Natural killer cell (primary cell): Measurements from ENCODE around the gene POLR3A. TPM values are rescaled to one million over a fixed set of nuclear protein-coding genes. Genes with fewer than 3 reads are reported as not detected.
"Not testable (repeated sequence)": the region's sequence is repeated elsewhere in the genome, so short reads cannot be mapped to it uniquely, and the experiment has no call there.

Experiments used
- ATAC-seq, 3 donors: fragments of 150-1000 bp in 2 of 3; fragments of 200-7000 bp in 1 of 3; cut with Tn5 transposase; 1 replicate in 1 of 3; 2 replicates in 2 of 3; pipeline ENCODE4 v1.10.0; 2021; ENCODE audit warnings: mild to moderate bottlenecking in 2 of 3, moderate library complexity in 2 of 3
- DNase-seq, 2 donors: peaks; one replicate each; pipeline versions ENCODE4 v3.0.0 to v3.0.0-alpha.2; 2013 to 2021; ENCODE audit warnings: mixed read lengths in 1 of 2
- H3K27ac ChIP-seq: one replicate; pipeline ENCODE4 v1.5.1; 2013; ENCODE audit warnings: mild to moderate bottlenecking, low read length
- H3K27me3 ChIP-seq: one replicate; pipeline ENCODE4 v1.6.1; 2013; ENCODE audit warnings: low read length; ENCODE audit not compliant: control insufficient read depth, insufficient read depth
- H3K36me3 ChIP-seq: one replicate; pipeline ENCODE4 v1.6.1; 2013; ENCODE audit warnings: low read length; ENCODE audit not compliant: control insufficient read depth, insufficient read depth
- H3K4me1 ChIP-seq: one replicate; pipeline ENCODE4 v1.6.1; 2013; ENCODE audit warnings: low read length; ENCODE audit not compliant: control insufficient read depth, insufficient read depth
- H3K4me3 ChIP-seq: one replicate; pipeline ENCODE4 v1.5.1; 2013; ENCODE audit warnings: low read length
- H3K9me3 ChIP-seq: one replicate; pipeline ENCODE4 v1.6.1; 2013; ENCODE audit warnings: low read length; ENCODE audit not compliant: control insufficient read depth, insufficient read depth
- H3K27ac Mint-ChIP-seq, 2 donors: one replicate each; pipeline ENCODE4 v1.8.0; 2022; ENCODE audit warnings: mild to moderate bottlenecking in 2 of 2, mixed read lengths in 2 of 2, moderate library complexity in 1 of 2
- H3K27me3 Mint-ChIP-seq, 2 donors: one replicate each; pipeline ENCODE4 v1.8.0; 2022; ENCODE audit warnings: low read depth in 2 of 2, mixed read lengths in 2 of 2
- H3K36me3 Mint-ChIP-seq: one replicate; pipeline ENCODE4 v1.8.0; 2022; ENCODE audit warnings: mixed read lengths
- H3K4me1 Mint-ChIP-seq, 2 donors: one replicate each; pipeline ENCODE4 v1.8.0; 2022; ENCODE audit warnings: mixed read lengths in 2 of 2
- H3K4me3 Mint-ChIP-seq: one replicate; pipeline ENCODE4 v1.8.0; 2022; ENCODE audit warnings: mild to moderate bottlenecking, moderate library complexity, mixed read lengths
- H3K9me3 Mint-ChIP-seq, 2 donors: one replicate each; pipeline ENCODE4 v1.8.0; 2022; ENCODE audit warnings: mixed read lengths in 2 of 2
- WGBS: methylation state at CpG from one replicate; pipeline ENCODE4 v1.1.7; 2013; ENCODE audit warnings: missing lambda C conversion rate; ENCODE audit not compliant: insufficient coverage; 5-methylcytosine and 5-hydroxymethylcytosine counted together
- intact Hi-C: fragments of 100-400 bp; cut with micrococcal nuclease; formaldehyde crosslinking; loops from one replicate; pipeline ENCODE4 v1.14.2; 2022
- total RNA-seq, 4 donors: library from RNA; stranded (reverse); fragments of 120-200 nt in 1 of 4; gene quantifications; one replicate each; pipeline versions ENCODE4 v1.2.3 to v1.2.4, GENCODE V29; 2013 to 2022
- TF ChIP-seq, protein P1 (sequence below): fragments of 200-600 bp; IDR thresholded peaks from one replicate; pipeline ENCODE4 v1.8.0; 2022; ENCODE audit warnings: antibody characterized with exemption

Gene POLR3A
- total RNA-seq, 3 donors from 2014 or later (not counting 1 experiment from before 2014, with no cell fraction given) = 15.6 to 21.0 (median 17.9) TPM

DNA sequence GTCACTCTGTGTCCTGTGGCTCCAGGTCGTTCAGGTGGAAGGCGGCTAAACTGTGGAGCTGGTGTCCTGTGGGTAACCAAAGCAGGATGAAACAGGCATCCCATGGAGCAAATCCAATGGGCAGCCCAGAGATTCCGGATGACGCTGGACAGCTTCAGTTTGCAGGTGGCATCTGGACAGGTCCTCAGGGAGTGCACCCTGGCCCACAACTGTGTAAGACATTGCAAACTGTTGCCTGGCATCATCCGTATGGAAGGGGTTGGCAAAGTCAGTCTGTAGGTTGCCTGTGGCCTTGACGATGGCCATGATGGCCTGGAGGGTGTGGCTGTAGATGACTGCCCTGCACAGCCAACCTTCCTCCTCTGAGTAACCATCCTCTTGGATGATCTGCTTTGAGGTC lies 39.8 kb upstream of the POLR3A start:
- intact Hi-C loops = no loop called here
- 92% methylated on average over 6 of the region's 6 CpGs for WGBS
- H3K4me3 Mint-ChIP-seq = no peak overlapping the region

DNA sequence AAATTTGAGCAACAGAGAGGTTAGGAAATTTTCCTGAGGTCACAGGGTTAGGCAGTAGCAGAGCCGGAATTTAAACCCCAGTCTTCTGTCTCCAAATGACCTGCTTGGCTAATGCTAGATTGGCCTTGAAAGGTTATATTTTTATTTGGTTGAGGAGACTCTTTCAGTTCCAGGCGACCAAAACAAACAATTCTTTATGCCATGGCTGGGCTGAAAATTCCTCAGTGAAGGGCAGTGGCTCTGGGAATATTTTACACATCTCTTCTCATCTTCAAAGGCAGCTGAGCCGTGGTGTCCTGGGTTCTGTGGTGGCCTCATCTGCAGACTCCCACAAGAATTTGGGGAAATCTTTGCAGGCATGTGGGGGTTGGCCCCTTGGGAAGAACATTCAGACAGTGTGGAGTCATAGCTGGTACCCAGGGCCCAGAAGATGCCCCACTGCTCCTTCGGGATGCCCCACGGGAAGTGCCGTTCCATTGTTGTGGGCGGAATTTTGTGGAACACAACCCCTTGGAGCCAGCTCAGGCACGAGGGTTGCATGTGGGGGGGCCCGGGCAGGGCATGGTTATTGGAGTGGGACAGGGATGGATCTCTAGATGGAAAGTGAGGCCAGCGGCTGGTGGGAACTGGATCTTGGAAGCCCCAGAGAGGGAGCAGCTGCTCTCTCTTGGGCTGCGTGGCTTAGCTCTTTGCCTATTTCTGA lies 37.6 kb upstream of the POLR3A start:
- TF ChIP-seq, protein P1, sequence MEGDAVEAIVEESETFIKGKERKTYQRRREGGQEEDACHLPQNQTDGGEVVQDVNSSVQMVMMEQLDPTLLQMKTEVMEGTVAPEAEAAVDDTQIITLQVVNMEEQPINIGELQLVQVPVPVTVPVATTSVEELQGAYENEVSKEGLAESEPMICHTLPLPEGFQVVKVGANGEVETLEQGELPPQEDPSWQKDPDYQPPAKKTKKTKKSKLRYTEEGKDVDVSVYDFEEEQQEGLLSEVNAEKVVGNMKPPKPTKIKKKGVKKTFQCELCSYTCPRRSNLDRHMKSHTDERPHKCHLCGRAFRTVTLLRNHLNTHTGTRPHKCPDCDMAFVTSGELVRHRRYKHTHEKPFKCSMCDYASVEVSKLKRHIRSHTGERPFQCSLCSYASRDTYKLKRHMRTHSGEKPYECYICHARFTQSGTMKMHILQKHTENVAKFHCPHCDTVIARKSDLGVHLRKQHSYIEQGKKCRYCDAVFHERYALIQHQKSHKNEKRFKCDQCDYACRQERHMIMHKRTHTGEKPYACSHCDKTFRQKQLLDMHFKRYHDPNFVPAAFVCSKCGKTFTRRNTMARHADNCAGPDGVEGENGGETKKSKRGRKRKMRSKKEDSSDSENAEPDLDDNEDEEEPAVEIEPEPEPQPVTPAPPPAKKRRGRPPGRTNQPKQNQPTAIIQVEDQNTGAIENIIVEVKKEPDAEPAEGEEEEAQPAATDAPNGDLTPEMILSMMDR = no peak
- H3K27ac ChIP-seq = no peak overlapping the region
- no peak for DNase-seq

More for the DNA sequence above, 39.8 kb upstream of the POLR3A start:
- Histone ChIP-seq H3K4me3 (no peak overlapping the region), H3K27me3 (no peaks in the 10 kb centered on the region), H3K9me3 (no peaks in the 10 kb centered on the region), H3K4me1 (peaks cover 10% of the 10 kb centered on the region), H3K27ac (no peak overlapping the region), H3K36me3 (no peaks in the 10 kb centered on the region)
- ATAC-seq (no peak), DNase-seq (no peak)
- peaks cover 0 to under 1% of the 10 kb centered on the region in 2 donors for H3K9me3 Mint-ChIP-seq
- no peak overlapping the region for H3K27ac Mint-ChIP-seq
- peaks cover 5 to 6% of the 10 kb centered on the region in 2 donors for H3K4me1 Mint-ChIP-seq
- no peaks in the 10 kb centered on the region for H3K27me3 Mint-ChIP-seq
- TF ChIP-seq, protein P1 = no peak
- no peaks in the 10 kb centered on the region for H3K36me3 Mint-ChIP-seq

DNA sequence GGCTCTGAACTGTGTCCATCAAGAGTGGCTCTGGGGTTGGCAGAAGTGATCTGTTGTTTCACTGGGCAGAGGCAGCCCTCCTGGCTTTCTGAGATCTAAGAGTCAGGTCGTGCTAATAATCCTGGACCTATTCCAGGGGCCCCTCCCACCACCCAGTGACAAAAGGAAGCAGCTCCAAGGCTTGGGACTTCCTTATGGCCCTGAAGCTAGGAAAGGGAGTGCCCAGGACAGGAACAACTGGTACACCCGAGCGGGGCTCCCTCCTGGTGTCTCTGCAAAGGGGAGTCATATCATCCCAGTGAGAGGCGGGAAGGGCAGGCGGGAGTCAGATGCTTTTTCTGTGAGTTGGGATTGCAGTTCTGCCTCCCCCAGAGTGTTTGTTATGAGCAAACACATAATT lies 36.7 kb upstream of the POLR3A start:
- peaks cover 31 to 35% of the 10 kb centered on the region in 2 donors for H3K4me1 Mint-ChIP-seq
- no peaks in the 10 kb centered on the region for H3K36me3 ChIP-seq
- H3K27ac Mint-ChIP-seq = no peak overlapping the region
- H3K4me3 ChIP-seq = no peak overlapping the region
- H3K27me3 Mint-ChIP-seq = no peaks in the 10 kb centered on the region
- intact Hi-C loops = no loop called here
- H3K9me3 Mint-ChIP-seq = no peaks in the 10 kb centered on the region
- H3K27ac ChIP-seq = no peak overlapping the region
- no peaks in the 10 kb centered on the region for H3K27me3 ChIP-seq
- no peaks in the 10 kb centered on the region for H3K9me3 ChIP-seq
- ATAC-seq = no peak
- WGBS = 72% methylated on average over 5 of the region's 5 CpGs
- DNase-seq = no peak
- H3K4me1 ChIP-seq = peaks cover 35% of the 10 kb centered on the region
- TF ChIP-seq, protein P1 = no peak
- H3K4me3 Mint-ChIP-seq = no peak overlapping the region
- H3K36me3 Mint-ChIP-seq = no peaks in the 10 kb centered on the region

More for the DNA sequence above, 37.6 kb upstream of the POLR3A start:
- Histone ChIP-seq H3K9me3 (no peaks in the 10 kb centered on the region), H3K36me3 (no peaks in the 10 kb centered on the region), H3K27me3 (no peaks in the 10 kb centered on the region), H3K4me1 (peaks cover 26% of the 10 kb centered on the region), H3K4me3 (no peak overlapping the region)
- no peaks in the 10 kb centered on the region for H3K27me3 Mint-ChIP-seq
- no peak overlapping the region for H3K4me3 Mint-ChIP-seq
- WGBS = 88% methylated on average over 11 of the region's 11 CpGs
- H3K9me3 Mint-ChIP-seq = no peaks in the 10 kb centered on the region
- peaks cover 25 to 26% of the 10 kb centered on the region in 2 donors for H3K4me1 Mint-ChIP-seq
- H3K27ac Mint-ChIP-seq = no peak overlapping the region
- H3K36me3 Mint-ChIP-seq = no peaks in the 10 kb centered on the region
- ATAC-seq = no peak
- intact Hi-C loops = no loop called here

DNA sequence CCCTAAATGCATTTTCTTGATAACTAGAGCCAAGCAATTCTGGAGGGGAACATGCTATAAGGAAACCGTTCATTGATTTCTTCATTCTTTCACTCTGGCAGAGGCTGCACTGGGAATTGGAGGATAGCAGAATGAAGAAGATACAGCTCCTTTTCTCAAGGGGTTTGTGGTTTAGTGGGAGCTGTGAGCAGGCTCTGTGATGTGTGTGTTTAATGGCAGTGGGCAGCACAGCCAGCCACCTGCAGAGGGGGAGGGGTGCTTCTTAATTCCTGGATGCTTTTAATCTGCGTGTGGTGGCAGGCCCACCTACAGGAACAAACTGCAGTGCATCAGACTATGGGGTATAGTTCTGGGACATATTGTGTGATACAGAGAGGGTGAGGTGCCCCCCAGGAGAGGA lies 36.3 kb upstream of the POLR3A start:
- H3K27ac ChIP-seq = no peak overlapping the region
- Mint-ChIP-seq H3K4me3 (no peak overlapping the region), H3K27me3 (no peaks in the 10 kb centered on the region), H3K36me3 (no peaks in the 10 kb centered on the region), H3K4me1 (peaks cover 31 to 35% of the 10 kb centered on the region in 2 donors), H3K27ac (no peak overlapping the region), H3K9me3 (no peaks in the 10 kb centered on the region)
- ATAC-seq = no peak
- TF ChIP-seq, protein P1 = no peak
- intact Hi-C loops = no loop called here
- WGBS = 63% methylated on average over 2 of the region's 2 CpGs
- H3K36me3 ChIP-seq = no peaks in the 10 kb centered on the region
- H3K4me3 ChIP-seq = no peak overlapping the region
- no peak for DNase-seq
- no peaks in the 10 kb centered on the region for H3K27me3 ChIP-seq
- peaks cover 35% of the 10 kb centered on the region for H3K4me1 ChIP-seq
- no peaks in the 10 kb centered on the region for H3K9me3 ChIP-seq

DNA sequence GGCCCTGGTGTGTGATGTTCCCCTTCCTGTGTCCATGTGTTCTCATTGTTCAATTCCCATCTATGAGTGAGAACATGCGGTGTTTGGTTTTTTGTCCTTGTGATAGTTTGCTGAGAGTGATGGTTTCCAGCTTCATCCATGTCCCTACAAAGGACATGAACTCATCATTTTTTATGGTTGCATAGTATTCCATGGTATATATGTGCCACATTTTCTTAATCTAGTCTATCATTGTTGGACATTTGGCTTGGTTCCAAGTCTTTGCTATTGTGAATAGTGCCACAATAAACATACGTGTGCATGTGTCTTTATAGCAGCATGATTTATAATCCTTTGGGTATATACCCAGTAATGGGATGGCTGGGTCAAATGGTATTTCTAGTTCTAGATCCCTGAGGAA lies 35.6 kb upstream of the POLR3A start:
- no CpG with 5 or more reads among the region's 2 CpGs for WGBS
- peaks cover 35% of the 10 kb centered on the region for H3K4me1 ChIP-seq
- H3K9me3 Mint-ChIP-seq, intact Hi-C loops, H3K4me3 Mint-ChIP-seq, H3K27me3 Mint-ChIP-seq, H3K27ac Mint-ChIP-seq, H3K9me3 ChIP-seq, H3K36me3 Mint-ChIP-seq, ATAC-seq, H3K36me3 ChIP-seq, H3K27me3 ChIP-seq, H3K27ac ChIP-seq, H3K4me3 ChIP-seq, DNase-seq: not testable (repeated sequence)
- peaks cover 31 to 35% of the 10 kb centered on the region in 2 donors for H3K4me1 Mint-ChIP-seq
